SK-N-SH treated with all-trans-retinoic acid at 6 μM for 48 hours (cell line): ENCODE data around the gene CCDC57.

Source experiments
- ATAC-seq: fragments of 200-7000 bp; cut with Tn5 transposase; 3 replicates; pipeline ENCODE4 v1.9.1; 2020; ENCODE audit warnings: mild to moderate bottlenecking, moderate library complexity
- ARNTL ChIP-seq: fragments of 450-650 bp; formaldehyde crosslinking; IDR thresholded peaks from 2 replicates; pipeline ENCODE4 v1.5.0; 2020; ENCODE audit warnings: low read depth, mild to moderate bottlenecking, moderate library complexity, borderline replicate concordance
- CSDC2 ChIP-seq: fragments of 250-450 bp; sonication (Bioruptor Pico); IDR thresholded peaks from 2 replicates; pipeline ENCODE4 v1.5.0; 2020; ENCODE audit warnings: mild to moderate bottlenecking, moderate library complexity
- CSRNP3 ChIP-seq: fragments of 250-450 bp; sonication (Bioruptor Pico); IDR thresholded peaks from 2 replicates; pipeline ENCODE4 v1.5.1; 2021; ENCODE audit warnings: mild to moderate bottlenecking, moderate library complexity
- ESRRG ChIP-seq: fragments of 250-450 bp; sonication (Bioruptor Pico); IDR thresholded peaks from 2 replicates; pipeline ENCODE4 v1.6.1; 2021; ENCODE audit warnings: mild to moderate bottlenecking
- GLIS3 ChIP-seq: fragments of 250-450 bp; sonication (Bioruptor Pico); IDR thresholded peaks from 2 replicates; pipeline ENCODE4 v1.5.0; 2020; ENCODE audit warnings: mild to moderate bottlenecking, moderate library complexity
- ISL1 ChIP-seq: fragments of 250-450 bp; sonication (Bioruptor Pico); IDR thresholded peaks from 2 replicates; pipeline ENCODE4 v2.1.2; 2022; ENCODE audit warnings: mild to moderate bottlenecking, moderate library complexity
- OSR1 ChIP-seq: fragments of 250-450 bp; sonication (Bioruptor Pico); IDR thresholded peaks from 2 replicates; pipeline ENCODE4 v1.8.0; 2022; ENCODE audit warnings: moderate library complexity, mild to moderate bottlenecking, inconsistent platforms
- PATZ1 ChIP-seq: fragments of 250-450 bp; sonication (Bioruptor Pico); IDR thresholded peaks from 2 replicates; pipeline ENCODE4 v1.8.0; 2020; ENCODE audit warnings: mild to moderate bottlenecking, moderate library complexity, borderline replicate concordance
- PPARA ChIP-seq: fragments of 250-450 bp; sonication (Bioruptor Pico); IDR thresholded peaks from 2 replicates; pipeline ENCODE4 v1.5.0; 2020; ENCODE audit warnings: mild to moderate bottlenecking, borderline replicate concordance
- RARB ChIP-seq: fragments of 250-450 bp; sonication (Bioruptor Pico); IDR thresholded peaks from 2 replicates; pipeline ENCODE4 v1.8.0; 2021; ENCODE audit warnings: mild to moderate bottlenecking, moderate library complexity
- SNAI2 ChIP-seq: fragments of 250-450 bp; sonication (Bioruptor Pico); IDR thresholded peaks from 2 replicates; pipeline ENCODE4 v1.5.0; 2020; ENCODE audit warnings: mild to moderate bottlenecking, moderate library complexity
- TCF4 ChIP-seq: fragments of 250-450 bp; sonication (Bioruptor Pico); IDR thresholded peaks from 2 replicates; pipeline ENCODE4 v1.8.0; 2021; ENCODE audit warnings: mild to moderate bottlenecking, moderate library complexity, borderline replicate concordance
- TOX ChIP-seq: fragments of 250-450 bp; sonication (Bioruptor Pico); IDR thresholded peaks from 2 replicates; pipeline ENCODE4 v1.8.0; 2021; ENCODE audit warnings: mild to moderate bottlenecking, moderate library complexity, borderline replicate concordance
- TSHZ2 ChIP-seq: fragments of 250-450 bp; sonication (Bioruptor Pico); IDR thresholded peaks from 2 replicates; pipeline ENCODE4 v1.5.0; 2020; ENCODE audit warnings: mild to moderate bottlenecking, moderate library complexity
- ZC3H10 ChIP-seq: fragments of 250-450 bp; sonication (Bioruptor Pico); IDR thresholded peaks from 2 replicates; pipeline ENCODE4 v1.5.1; 2021; ENCODE audit warnings: mild to moderate bottlenecking, moderate library complexity
- ZFP3 ChIP-seq: fragments of 250-450 bp; sonication (Bioruptor Pico); IDR thresholded peaks from 2 replicates; pipeline ENCODE4 v1.5.0; 2020; ENCODE audit warnings: mild to moderate bottlenecking, moderate library complexity
- ZFP30 ChIP-seq: fragments of 450-650 bp; formaldehyde crosslinking; IDR thresholded peaks from 2 replicates; pipeline ENCODE4 v1.5.0; 2022; ENCODE audit warnings: mild to moderate bottlenecking, moderate library complexity
- ZNF8 ChIP-seq: fragments of 450-650 bp; formaldehyde crosslinking; IDR thresholded peaks from 2 replicates; pipeline ENCODE4 v1.5.0; 2020; ENCODE audit warnings: mild to moderate bottlenecking, moderate library complexity
- TF ChIP-seq, protein P1 (sequence below): fragments of 250-450 bp; sonication (Bioruptor Pico); IDR thresholded peaks from 2 replicates; pipeline ENCODE4 v1.5.1; 2020; ENCODE audit warnings: low read depth, mild to moderate bottlenecking, moderate library complexity

Gene CCDC57

GRCh38 chr17:82235056-82235774 lies 22.6 kb upstream of the CCDC57 start:
- no peak for ATAC-seq
- TF ChIP-seq TCF4 (CRISPR knock-in tag): no peak
- TF ChIP-seq ESRRG: no peak
- no peak for TF ChIP-seq PATZ1 (CRISPR knock-in tag)
- TF ChIP-seq GLIS3 (CRISPR knock-in tag): no peak
- no peak for TF ChIP-seq CSDC2
- TF ChIP-seq ISL1: no peak
- no peak for TF ChIP-seq ZNF8 (CRISPR knock-in tag)
- no peak for TF ChIP-seq PPARA (CRISPR knock-in tag)
- TF ChIP-seq ZFP3 (CRISPR knock-in tag): no peak
- no peak for TF ChIP-seq ZC3H10
- no peak for TF ChIP-seq OSR1
- no peak for TF ChIP-seq RARB (CRISPR knock-in tag)
- TF ChIP-seq ZFP30 (CRISPR knock-in tag): no peak
- no peak for TF ChIP-seq TOX (CRISPR knock-in tag)
- TF ChIP-seq TSHZ2 (CRISPR knock-in tag): no peak
- no peak for TF ChIP-seq CSRNP3
- TF ChIP-seq SNAI2: no peak

GRCh38 chr17:82234211-82235055 lies 21.8 kb upstream of the CCDC57 start:
- no peak for TF ChIP-seq ARNTL (CRISPR knock-in tag)
- no peak for ATAC-seq

DNA sequence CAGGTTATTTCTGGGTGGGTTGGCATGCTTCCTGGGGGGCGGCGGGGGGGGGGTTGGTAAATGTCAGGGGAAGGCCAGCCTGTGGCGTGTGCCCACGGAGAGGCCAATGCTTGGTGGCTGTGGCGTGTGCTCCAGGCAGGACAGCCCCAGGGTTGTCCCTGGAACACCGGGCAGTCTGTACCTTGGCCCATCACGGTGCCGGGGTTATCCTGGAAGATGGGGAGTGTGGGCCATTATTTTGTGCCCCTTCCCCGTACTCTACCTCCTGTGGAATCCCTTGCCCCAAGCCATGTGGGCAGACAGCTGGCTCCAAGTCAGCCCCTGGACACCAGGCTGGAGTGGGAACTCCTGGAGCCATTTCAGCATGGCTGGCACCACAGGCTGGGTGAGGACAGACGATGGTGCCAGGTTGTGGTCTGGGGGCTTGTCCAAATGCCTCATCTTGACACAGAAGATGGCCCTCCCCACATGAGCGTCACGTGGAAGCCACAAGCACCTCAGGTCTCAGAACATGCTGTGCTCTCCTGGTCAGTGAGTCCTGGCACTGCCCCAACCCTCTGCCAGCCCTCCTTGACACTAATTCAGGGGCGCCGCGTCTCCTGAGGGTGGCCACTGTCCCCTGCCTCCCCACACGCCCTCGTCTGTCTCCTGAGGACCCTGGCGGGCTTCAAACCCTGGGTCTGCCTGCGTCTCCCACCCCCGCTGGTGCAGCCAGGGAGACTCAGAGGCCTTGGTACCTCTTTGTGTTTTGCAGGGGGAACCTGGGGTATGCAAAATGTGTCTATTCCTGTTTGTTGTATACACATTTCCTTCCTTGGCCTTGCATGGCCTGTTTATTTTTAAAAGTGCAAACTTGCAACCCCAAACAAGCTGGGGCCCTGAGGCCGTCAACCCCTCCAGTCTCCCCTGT lies 20.5 kb upstream of the CCDC57 start:
- TF ChIP-seq TSHZ2 (CRISPR knock-in tag) (no peak), PPARA (CRISPR knock-in tag) (no peak), ISL1 (no peak), TCF4 (CRISPR knock-in tag) (no peak), ZC3H10 (no peak), ARNTL (CRISPR knock-in tag) (no peak), ZNF8 (CRISPR knock-in tag) (no peak), CSDC2 (no peak), GLIS3 (CRISPR knock-in tag) (no peak)
- TF ChIP-seq, protein P1, sequence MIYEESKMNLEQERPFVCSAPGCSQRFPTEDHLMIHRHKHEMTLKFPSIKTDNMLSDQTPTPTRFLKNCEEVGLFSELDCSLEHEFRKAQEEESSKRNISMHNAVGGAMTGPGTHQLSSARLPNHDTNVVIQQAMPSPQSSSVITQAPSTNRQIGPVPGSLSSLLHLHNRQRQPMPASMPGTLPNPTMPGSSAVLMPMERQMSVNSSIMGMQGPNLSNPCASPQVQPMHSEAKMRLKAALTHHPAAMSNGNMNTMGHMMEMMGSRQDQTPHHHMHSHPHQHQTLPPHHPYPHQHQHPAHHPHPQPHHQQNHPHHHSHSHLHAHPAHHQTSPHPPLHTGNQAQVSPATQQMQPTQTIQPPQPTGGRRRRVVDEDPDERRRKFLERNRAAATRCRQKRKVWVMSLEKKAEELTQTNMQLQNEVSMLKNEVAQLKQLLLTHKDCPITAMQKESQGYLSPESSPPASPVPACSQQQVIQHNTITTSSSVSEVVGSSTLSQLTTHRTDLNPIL (CRISPR knock-in tag): no peak
- no peak for ATAC-seq
